PFSK-1 (cell line): ENCODE measurements around the gene PTPN14.

ENCODE experiments used
- FOXP2 ChIP-seq: optimal IDR thresholded peaks from 2 replicates; pipeline ENCODE3; 2011; ENCODE audit warnings: borderline replicate concordance, control low read depth, inconsistent platforms; ENCODE audit not compliant: insufficient read depth; ENCODE audit errors: extremely low read length, extremely low read depth
- POLR2AphosphoS5 ChIP-seq: IDR thresholded peaks from 2 replicates; pipeline ENCODE4 v1.6.1; 2012; ENCODE audit warnings: low read depth, mild to moderate bottlenecking, control low read depth, low read length, moderate library complexity

DNA sequence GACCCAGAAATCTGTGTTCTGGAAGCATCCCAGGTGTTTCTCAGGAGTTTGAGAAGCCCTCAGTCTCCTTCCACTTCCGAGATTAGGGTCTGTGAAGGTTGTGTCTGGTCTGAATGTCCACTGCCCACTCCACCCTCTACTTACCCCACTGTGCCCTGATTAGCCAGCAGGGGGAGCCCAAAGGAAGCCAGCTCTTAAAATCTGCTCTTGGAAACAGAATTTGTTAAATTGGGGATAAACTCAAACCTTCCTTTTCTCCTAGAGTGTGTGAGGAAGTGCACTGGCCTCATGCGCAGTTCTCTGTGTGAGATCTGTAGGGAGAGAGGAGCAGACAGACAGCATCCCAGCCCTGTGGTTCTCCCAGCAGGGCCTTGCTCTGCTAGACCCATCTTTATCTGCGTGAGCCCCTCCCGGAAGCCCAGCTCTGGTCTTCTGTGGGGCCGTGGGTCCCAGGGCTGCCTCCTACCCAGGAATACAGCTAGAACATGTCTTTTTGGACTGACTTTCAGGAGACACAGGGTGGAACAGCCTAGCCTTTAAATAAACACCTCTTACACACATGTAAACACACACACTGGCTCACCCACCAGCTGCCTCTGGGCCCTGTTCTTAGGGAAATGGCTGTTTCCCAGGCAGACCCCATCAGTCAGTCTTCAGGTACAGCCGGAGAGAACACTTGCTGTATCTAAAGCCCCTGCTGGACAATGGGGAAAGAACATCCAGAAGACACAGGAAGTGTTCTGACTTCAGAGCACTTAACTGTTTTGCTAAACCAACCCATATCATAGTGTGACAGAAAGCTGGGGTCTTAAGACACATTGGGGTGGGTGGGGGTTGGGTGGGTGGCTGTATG is 218.2 kb downstream of the PTPN14 start:
- TF ChIP-seq POLR2AphosphoS5 = no peak
- no peak for TF ChIP-seq FOXP2
